OCI-LY7 (cell line): ENCODE results near the gene TBC1D8.

Experiments used
- CTCF ChIP-seq: fragments of 200-600 bp; sonication (generic); conservative IDR thresholded peaks from 2 replicates; pipeline ENCODE4 v1.5.1; 2014; ENCODE audit warnings: mild to moderate bottlenecking, antibody characterized with exemption, low read length, moderate library complexity, mixed read lengths
- EZH2phosphoT487 ChIP-seq: fragments of 200-600 bp; sonication (generic); IDR thresholded peaks from 2 replicates; pipeline ENCODE4 v1.6.1; 2018; ENCODE audit warnings: low read depth, borderline replicate concordance, mild to moderate bottlenecking, mixed run types, antibody characterized with exemption, low read length, moderate library complexity, mixed read lengths

GRCh38 chr2:100964681-100965169 is 186.5 kb downstream of the TBC1D8 start:
- TF ChIP-seq CTCF (no peak), EZH2phosphoT487 (no peak)
